ENCODE measurements around the gene SPCS1.
"Not testable (repeated sequence)": the region's sequence is repeated elsewhere in the genome, so short reads cannot be mapped to it uniquely, and the experiment has no call there.

Gene SPCS1

GRCh38 chr3:52705688-52706686 lies at the start of gene SPCS1, which contains the start of gene GLT8D1:
SPCS1 (plus strand) TSS chr3:52706106; CDS start chr3:52706247, 141 bp downstream.
GLT8D1 (minus strand) TSS chr3:52705791; CDS start chr3:52700460, 5,331 bp downstream.
- no peaks in the 10 kb centered on the region for H3K9me3 ChIP-seq (ENCODE audit: control insufficient read depth, low read length)
- no peaks in the 10 kb centered on the region for H3K27me3 ChIP-seq (replicated peaks; ENCODE audit: control insufficient read depth, insufficient read depth, low read length)
- DNase-seq (ENCODE audit: low read depth) = peak; percentile 95
- H3K4me3 ChIP-seq (ENCODE audit: low read length) = peak within 1 kb of the TSS; percentile 96
- H3K4me1 ChIP-seq (ENCODE audit: control insufficient read depth, insufficient read depth, low read length) = peaks cover 27% of the 10 kb centered on the region
- H3K9ac ChIP-seq (ENCODE audit: low read length) = peak within 1 kb of the TSS; percentile 97
- peaks cover 19% of the 10 kb centered on the region for H3K36me3 ChIP-seq (ENCODE audit: control insufficient read depth, insufficient read depth, low read length, severe bottlenecking)

DNA sequence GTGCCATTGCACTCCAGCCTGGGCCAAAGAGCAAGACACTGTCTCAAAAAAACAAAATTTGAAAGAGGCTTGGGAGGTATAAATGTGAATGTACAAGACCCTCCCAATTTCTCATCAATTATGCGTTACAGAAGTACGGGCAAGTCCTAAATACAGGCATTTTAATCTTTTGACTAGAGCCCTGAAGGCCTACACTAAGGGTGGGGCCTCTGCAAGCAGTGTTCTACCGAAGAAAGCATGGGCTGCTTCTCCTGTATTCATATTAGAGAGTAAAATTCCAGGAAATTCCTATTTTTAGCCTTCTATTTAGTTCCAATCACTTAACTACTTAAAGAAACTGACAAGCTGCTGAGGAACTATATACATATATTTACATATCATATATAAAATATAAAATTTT lies 45.9 kb upstream of the SPCS1 start:
- DNase-seq (ENCODE audit: low read depth) = no peak
- Histone ChIP-seq H3K36me3 (ENCODE audit: control insufficient read depth, insufficient read depth, low read length, severe bottlenecking) (peaks cover 82% of the 10 kb centered on the region), H3K4me3 (ENCODE audit: low read length) (no peak overlapping the region), H3K9me3 (ENCODE audit: control insufficient read depth, low read length) (no peaks in the 10 kb centered on the region), H3K9ac (ENCODE audit: low read length) (no peak overlapping the region), H3K4me1 (ENCODE audit: control insufficient read depth, insufficient read depth, low read length) (no peaks in the 10 kb centered on the region), H3K27me3 (replicated peaks; ENCODE audit: control insufficient read depth, insufficient read depth, low read length) (no peaks in the 10 kb centered on the region)

GRCh38 chr3:52663098-52663497 lies 42.8 kb upstream of the SPCS1 start:
- no peak overlapping the region for H3K9ac ChIP-seq (ENCODE audit: low read length)
- no peak overlapping the region for H3K4me3 ChIP-seq (ENCODE audit: low read length)
- peaks cover 75% of the 10 kb centered on the region for H3K36me3 ChIP-seq (ENCODE audit: control insufficient read depth, insufficient read depth, low read length, severe bottlenecking)
- H3K27me3 ChIP-seq (replicated peaks; ENCODE audit: control insufficient read depth, insufficient read depth, low read length) = no peaks in the 10 kb centered on the region
- H3K4me1 ChIP-seq (ENCODE audit: control insufficient read depth, insufficient read depth, low read length) = peaks cover 3% of the 10 kb centered on the region
- no peak for DNase-seq (ENCODE audit: low read depth)
- no peaks in the 10 kb centered on the region for H3K9me3 ChIP-seq (ENCODE audit: control insufficient read depth, low read length)

- H3K9me3 ChIP-seq (ENCODE audit: control insufficient read depth, low read length) = no peaks in the 10 kb centered on the region
These were observed 35.0 kb upstream of the SPCS1 start for GRCh38 chr3:52670621-52671521.

GRCh38 chr3:52671676-52672075 lies 34.2 kb upstream of the SPCS1 start:
- Histone ChIP-seq H3K36me3 (ENCODE audit: control insufficient read depth, insufficient read depth, low read length, severe bottlenecking) (peaks cover 42% of the 10 kb centered on the region), H3K9me3 (ENCODE audit: control insufficient read depth, low read length) (no peaks in the 10 kb centered on the region), H3K9ac (ENCODE audit: low read length) (peak overlapping the region; percentile 71), H3K27me3 (replicated peaks; ENCODE audit: control insufficient read depth, insufficient read depth, low read length) (no peaks in the 10 kb centered on the region), H3K4me1 (ENCODE audit: control insufficient read depth, insufficient read depth, low read length) (peaks cover 42% of the 10 kb centered on the region), H3K4me3 (ENCODE audit: low read length) (no peak overlapping the region)
- DNase-seq (ENCODE audit: low read depth) = no peak

More at GRCh38 chr3:52670621-52671521, 35.0 kb upstream of the SPCS1 start:
- Histone ChIP-seq H3K27me3 (replicated peaks; ENCODE audit: control insufficient read depth, insufficient read depth, low read length) (no peaks in the 10 kb centered on the region), H3K4me1 (ENCODE audit: control insufficient read depth, insufficient read depth, low read length) (peaks cover 42% of the 10 kb centered on the region), H3K36me3 (ENCODE audit: control insufficient read depth, insufficient read depth, low read length, severe bottlenecking) (peaks cover 42% of the 10 kb centered on the region), H3K4me3 (ENCODE audit: low read length) (peak overlapping the region; percentile 57), H3K9ac (ENCODE audit: low read length) (peak overlapping the region; percentile 81)
- peak; percentile 98 for DNase-seq (ENCODE audit: low read depth)

DNA sequence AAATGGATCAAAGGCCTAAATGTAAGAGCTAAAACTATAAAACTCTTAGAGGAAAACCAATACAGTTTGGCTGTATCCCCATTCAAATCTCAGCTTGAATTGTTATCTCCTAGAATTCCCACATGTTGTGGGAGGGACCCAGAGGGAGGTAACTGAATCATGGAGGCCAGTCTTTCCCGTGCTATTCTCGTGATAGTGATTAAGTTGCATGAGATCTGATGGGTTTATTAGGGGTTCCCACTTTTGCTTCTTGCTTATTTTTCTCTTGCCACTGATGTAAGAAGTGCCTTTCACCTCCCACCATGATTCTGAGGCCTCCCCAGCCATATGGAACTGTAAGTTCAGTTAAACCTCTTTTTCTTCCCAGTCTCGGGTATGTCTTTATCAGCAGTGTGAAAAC lies 29.7 kb upstream of the SPCS1 start:
- H3K4me3 ChIP-seq (ENCODE audit: low read length); H3K27me3 ChIP-seq (replicated peaks; ENCODE audit: control insufficient read depth, insufficient read depth, low read length); DNase-seq (ENCODE audit: low read depth); H3K9ac ChIP-seq (ENCODE audit: low read length); H3K9me3 ChIP-seq (ENCODE audit: control insufficient read depth, low read length): not testable (repeated sequence)
- H3K36me3 ChIP-seq (ENCODE audit: control insufficient read depth, insufficient read depth, low read length, severe bottlenecking) = peaks cover 56% of the 10 kb centered on the region
- H3K4me1 ChIP-seq (ENCODE audit: control insufficient read depth, insufficient read depth, low read length) = peaks cover 43% of the 10 kb centered on the region

DNA sequence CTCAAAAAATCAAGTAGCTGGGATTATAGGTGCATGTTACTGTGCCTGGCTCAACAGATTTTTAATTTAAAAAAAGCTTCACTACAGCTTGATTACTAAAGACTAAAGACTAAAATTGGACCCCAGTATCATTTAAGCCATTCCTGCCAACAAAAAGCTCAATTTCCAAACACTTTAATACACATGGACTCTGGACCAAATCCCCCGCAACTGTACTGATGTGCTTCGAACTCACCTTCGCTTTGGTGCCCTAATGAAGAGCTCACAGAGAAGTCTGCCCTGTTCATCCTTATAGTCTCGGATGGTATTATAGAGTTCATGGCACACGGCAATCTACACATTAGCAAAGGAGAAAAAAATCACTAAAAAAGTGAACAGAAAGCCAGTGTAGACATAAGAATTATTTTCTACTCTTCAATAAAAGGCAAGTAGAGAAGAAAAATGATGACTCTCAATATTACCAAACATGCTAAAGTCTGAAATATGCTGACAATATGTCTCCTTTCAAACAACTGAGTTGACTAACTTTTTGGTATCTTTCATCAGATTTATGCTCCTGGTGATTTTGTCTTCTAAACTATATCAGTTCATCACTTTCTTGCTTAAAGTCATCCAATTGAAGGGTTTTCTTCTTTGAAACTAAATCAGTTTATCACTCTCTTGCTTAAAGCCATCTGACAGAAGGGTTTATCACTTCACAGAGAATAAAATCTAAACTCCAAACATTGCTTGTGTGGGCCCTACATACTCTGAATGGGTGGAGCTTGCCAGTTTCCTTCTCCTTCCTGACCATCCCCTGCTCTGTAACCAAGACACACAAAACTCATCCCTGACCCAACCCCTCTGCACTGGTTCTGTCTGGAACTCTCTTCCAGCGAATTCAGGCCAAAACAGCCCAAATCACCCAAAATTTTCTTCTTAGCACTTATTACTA lies 27.4 kb upstream of the SPCS1 start:
- H3K36me3 ChIP-seq (ENCODE audit: control insufficient read depth, insufficient read depth, low read length, severe bottlenecking) = peaks cover 42% of the 10 kb centered on the region
- no peak for DNase-seq (ENCODE audit: low read depth)
- peak overlapping the region; percentile 58 for H3K4me3 ChIP-seq (ENCODE audit: low read length)

DNA sequence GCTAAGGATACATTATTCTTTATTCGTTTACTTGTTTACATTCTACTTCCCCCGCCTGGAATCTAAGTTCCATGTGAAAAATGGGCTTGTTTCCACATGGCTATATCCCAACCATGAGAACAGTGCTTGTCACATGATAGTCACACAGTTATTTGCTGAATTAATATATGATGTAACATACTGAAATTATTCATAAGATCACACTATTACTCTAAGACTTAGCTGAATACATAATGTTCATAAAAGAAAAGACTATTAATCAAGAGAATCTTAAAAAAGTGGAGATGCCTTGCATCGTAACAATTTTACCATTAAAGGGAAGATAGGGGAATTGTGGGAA lies 26.7 kb upstream of the SPCS1 start:
- no peak for DNase-seq (ENCODE audit: low read depth)
- H3K36me3 ChIP-seq (ENCODE audit: control insufficient read depth, insufficient read depth, low read length, severe bottlenecking) = peaks cover 42% of the 10 kb centered on the region
- no peaks in the 10 kb centered on the region for H3K9me3 ChIP-seq (ENCODE audit: control insufficient read depth, low read length)
- H3K4me1 ChIP-seq (ENCODE audit: control insufficient read depth, insufficient read depth, low read length) = peaks cover 62% of the 10 kb centered on the region
- peak overlapping the region; percentile 58 for H3K4me3 ChIP-seq (ENCODE audit: low read length)
- H3K9ac ChIP-seq (ENCODE audit: low read length) = peak overlapping the region; percentile 68
- H3K27me3 ChIP-seq (replicated peaks; ENCODE audit: control insufficient read depth, insufficient read depth, low read length) = no peaks in the 10 kb centered on the region

More for the DNA sequence above, 27.4 kb upstream of the SPCS1 start:
- Histone ChIP-seq H3K27me3 (replicated peaks; ENCODE audit: control insufficient read depth, insufficient read depth, low read length) (no peaks in the 10 kb centered on the region), H3K9me3 (ENCODE audit: control insufficient read depth, low read length) (no peaks in the 10 kb centered on the region), H3K4me1 (ENCODE audit: control insufficient read depth, insufficient read depth, low read length) (peaks cover 56% of the 10 kb centered on the region), H3K9ac (ENCODE audit: low read length) (peak overlapping the region; percentile 68)

- no peak for DNase-seq (ENCODE audit: low read depth)
- Histone ChIP-seq H3K4me1 (ENCODE audit: control insufficient read depth, insufficient read depth, low read length) (peaks cover 69% of the 10 kb centered on the region), H3K27me3 (replicated peaks; ENCODE audit: control insufficient read depth, insufficient read depth, low read length) (no peaks in the 10 kb centered on the region), H3K9ac (ENCODE audit: low read length) (peak overlapping the region; percentile 68), H3K4me3 (ENCODE audit: low read length) (peak overlapping the region; percentile 58), H3K9me3 (ENCODE audit: control insufficient read depth, low read length) (no peaks in the 10 kb centered on the region), H3K36me3 (ENCODE audit: control insufficient read depth, insufficient read depth, low read length, severe bottlenecking) (peaks cover 40% of the 10 kb centered on the region)
These were observed 26.1 kb upstream of the SPCS1 start for GRCh38 chr3:52679811-52680210.

DNA sequence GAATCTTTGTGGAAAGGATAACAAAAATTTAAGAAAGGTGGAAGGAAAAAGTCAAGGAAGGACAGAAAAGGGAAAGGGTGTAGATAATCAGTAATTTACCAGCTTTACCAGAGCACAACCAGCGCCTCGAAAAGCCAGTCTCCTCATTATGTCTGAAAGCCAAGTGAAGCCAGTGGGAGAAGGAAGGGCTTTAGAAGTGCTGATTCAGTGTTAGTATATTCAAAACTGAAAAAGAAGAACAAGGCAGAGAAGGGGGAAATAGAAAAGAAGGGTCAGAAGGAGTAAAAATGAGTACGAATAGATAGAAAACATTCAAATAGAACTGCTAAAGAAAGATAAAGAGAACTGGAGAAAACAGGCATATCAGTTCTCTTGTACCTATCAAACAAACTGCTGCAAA lies 24.3 kb upstream of the SPCS1 start:
- DNase-seq (ENCODE audit: low read depth) = no peak
- Histone ChIP-seq H3K9ac (ENCODE audit: low read length) (peak overlapping the region; percentile 89), H3K27me3 (replicated peaks; ENCODE audit: control insufficient read depth, insufficient read depth, low read length) (no peaks in the 10 kb centered on the region), H3K9me3 (ENCODE audit: control insufficient read depth, low read length) (no peaks in the 10 kb centered on the region), H3K4me3 (ENCODE audit: low read length) (peak overlapping the region; percentile 71), H3K4me1 (ENCODE audit: control insufficient read depth, insufficient read depth, low read length) (peaks cover 72% of the 10 kb centered on the region), H3K36me3 (ENCODE audit: control insufficient read depth, insufficient read depth, low read length, severe bottlenecking) (peaks cover 24% of the 10 kb centered on the region)

All from adipocyte (in vitro differentiated cells).